Measurements from ENCODE around the gene MED16. TPM values are rescaled to one million over a fixed set of nuclear protein-coding genes. Genes with fewer than 3 reads are reported as not detected.

The MED16 gene
- total RNA-seq, 1 donor from 2014 or later: 74.2 TPM

GRCh38 chr19:827710-828321, 65.2 kb downstream of the MED16 start, which contains the start of gene AZU1:
Gene AZU1 (plus strand): TSS chr19:827837. CDS start chr19:827847, 10 bp downstream.
- DNase-seq (ENCODE audit: extremely low spot score, unreplicated experiment): no peak
- TF ChIP-seq CTCF (conservative IDR thresholded peaks at IDR 0.05): no peak
- no peak within 1 kb of the TSS for H3K27ac Mint-ChIP-seq
- no peaks in the 10 kb centered on the region for H3K4me1 Mint-ChIP-seq (ENCODE audit: unreplicated experiment)
- H3K27me3 Mint-ChIP-seq: no peaks in the 10 kb centered on the region
- no peak within 1 kb of the TSS for H3K4me3 Mint-ChIP-seq
- H3K9me3 Mint-ChIP-seq: no peaks in the 10 kb centered on the region
- H3K36me3 Mint-ChIP-seq: no peaks in the 10 kb centered on the region

- H3K4me3 Mint-ChIP-seq: no peak overlapping the region
- no peaks in the 10 kb centered on the region for H3K36me3 Mint-ChIP-seq
- no peaks in the 10 kb centered on the region for H3K27me3 Mint-ChIP-seq
- H3K27ac Mint-ChIP-seq: no peak overlapping the region
- DNase-seq (ENCODE audit: extremely low spot score, unreplicated experiment): no peak
- no peak for TF ChIP-seq CTCF (conservative IDR thresholded peaks at IDR 0.05)
- no peaks in the 10 kb centered on the region for H3K4me1 Mint-ChIP-seq (ENCODE audit: unreplicated experiment)
- H3K9me3 Mint-ChIP-seq: no peaks in the 10 kb centered on the region
Observed at GRCh38 chr19:827314-827709, 65.7 kb downstream of the MED16 start.

GRCh38 chr19:825897-826644, 66.9 kb downstream of the MED16 start:
- Mint-ChIP-seq H3K4me1 (ENCODE audit: unreplicated experiment) (no peaks in the 10 kb centered on the region), H3K36me3 (no peaks in the 10 kb centered on the region), H3K27me3 (no peaks in the 10 kb centered on the region), H3K4me3 (no peak overlapping the region), H3K9me3 (no peaks in the 10 kb centered on the region), H3K27ac (no peak overlapping the region)
- no peak for DNase-seq (ENCODE audit: extremely low spot score, unreplicated experiment)
- no peak for TF ChIP-seq CTCF (conservative IDR thresholded peaks at IDR 0.05)

- no peaks in the 10 kb centered on the region for H3K27me3 Mint-ChIP-seq
- TF ChIP-seq CTCF (conservative IDR thresholded peaks at IDR 0.05): no peak
- no peak for DNase-seq (ENCODE audit: extremely low spot score, unreplicated experiment)
- no peak overlapping the region for H3K27ac Mint-ChIP-seq
- no peaks in the 10 kb centered on the region for H3K9me3 Mint-ChIP-seq
- H3K4me1 Mint-ChIP-seq (ENCODE audit: unreplicated experiment): no peaks in the 10 kb centered on the region
- H3K4me3 Mint-ChIP-seq: no peak overlapping the region
- H3K36me3 Mint-ChIP-seq: no peaks in the 10 kb centered on the region
Observed at GRCh38 chr19:824885-825284, 68.1 kb downstream of the MED16 start.

- Mint-ChIP-seq H3K4me3 (peak overlapping the region; percentile 52), H3K27ac (peak overlapping the region; percentile 18), H3K9me3 (no peaks in the 10 kb centered on the region), H3K27me3 (no peaks in the 10 kb centered on the region), H3K4me1 (ENCODE audit: unreplicated experiment) (no peaks in the 10 kb centered on the region), H3K36me3 (no peaks in the 10 kb centered on the region)
- DNase-seq (ENCODE audit: extremely low spot score, unreplicated experiment): no peak
- TF ChIP-seq CTCF (conservative IDR thresholded peaks at IDR 0.05): no peak
Observed at GRCh38 chr19:823565-824121, 69.3 kb downstream of the MED16 start.

Data from type B pancreatic cell (in vitro differentiated cells).